Esophagus muscularis mucosa (tissue), 4 donors: ENCODE measurements around the gene LTBP2. TPM values are rescaled to one million over a fixed set of nuclear protein-coding genes. Genes with fewer than 3 reads are reported as not detected.

ENCODE experiments used
- DNase-seq: peaks from one replicate; pipeline ENCODE4 v3.0.0-alpha.2; 2017; ENCODE audit errors: extremely low spot score
- H3K27ac ChIP-seq, 4 donors: fragments of 200-600 bp; sonication (generic); replicated peaks in 1 of 4; 1 replicate in 3 of 4; 2 replicates in 1 of 4; pipeline ENCODE4 v1.5.1; 2016 to 2019; ENCODE audit warnings: mild to moderate bottlenecking in 1 of 4
- H3K27me3 ChIP-seq, 4 donors: fragments of 200-600 bp; sonication (generic); one replicate each; pipeline versions ENCODE4 v1.5.1 to v1.6.0; 2016 to 2019
- H3K36me3 ChIP-seq, 4 donors: fragments of 200-600 bp; sonication (generic); one replicate each; pipeline ENCODE4 v1.5.1; 2016 to 2019
- H3K4me1 ChIP-seq, 4 donors: fragments of 200-600 bp; sonication (generic); one replicate each; pipeline ENCODE4 v1.5.1; 2016 to 2019
- H3K4me3 ChIP-seq, 4 donors: fragments of 200-600 bp; sonication (generic); 1 replicate in 2 of 4; 2 replicates in 2 of 4; pipeline ENCODE4 v1.5.1; 2016 to 2019; ENCODE audit warnings: mild to moderate bottlenecking in 4 of 4, moderate library complexity in 1 of 4
- H3K9me3 ChIP-seq, 4 donors: fragments of 200-600 bp; sonication (generic); 1 replicate in 3 of 4; 2 replicates in 1 of 4; pipeline ENCODE4 v1.5.1; 2016 to 2019
- CTCF ChIP-seq, 3 experiments: fragments of 200-600 bp in 2 of 3; fragments of 450-650 bp in 1 of 3; sonication (generic) in 2 of 3; IDR thresholded peaks; one replicate each; pipeline ENCODE4 v1.5.1; 2017 to 2019; ENCODE audit warnings: antibody characterized with exemption in 3 of 3, mild to moderate bottlenecking in 2 of 3, moderate library complexity in 1 of 3
- EP300 ChIP-seq: sonication (generic); formaldehyde crosslinking; IDR thresholded peaks from one replicate; pipeline ENCODE4 v1.6.1; 2017; ENCODE audit warnings: antibody characterized with exemption
- POLR2A ChIP-seq: fragments of 450-650 bp; IDR thresholded peaks from one replicate; pipeline ENCODE4 v1.6.1; 2017; ENCODE audit warnings: antibody characterized with exemption, moderate library complexity, mild to moderate bottlenecking, low read depth
- POLR2AphosphoS5 ChIP-seq, 2 donors: sonication (generic); formaldehyde crosslinking; IDR thresholded peaks; one replicate each; pipeline ENCODE4 v1.6.1; 2017; ENCODE audit warnings: antibody characterized with exemption in 2 of 2
- WGBS: methylation state at CpG from one replicate; pipeline ENCODE4 v1.1.5; 2018; 5-methylcytosine and 5-hydroxymethylcytosine counted together
- intact Hi-C: fragments of 100-400 bp; cut with DNase I; formaldehyde crosslinking; loops from one replicate; pipeline ENCODE4 v1.15.1; 2023
- total RNA-seq, 4 donors: library from RNA; depleted of rRNA; stranded (reverse); fragments of >200 nt; gene quantifications; one replicate each; pipeline versions ENCODE4 v1.1.0 to v1.2.1, GENCODE V29; 2016

LTBP2 gene
- total RNA-seq, 4 donors from 2014 or later: 62.0 to 151 (median 109) TPM

GRCh38 chr14:74616507-74616906 is 4.5 kb upstream of the LTBP2 start:
- 63% methylated on average over 4 of the region's 4 CpGs for WGBS

GRCh38 chr14:74615735-74616134 is 3.7 kb upstream of the LTBP2 start:
- H3K27ac ChIP-seq: no peak overlapping the region
- intact Hi-C loops: no loop called here
- H3K27me3 ChIP-seq: peaks cover 0 to 39% (median 4%) of the 10 kb centered on the region in 4 donors
- peaks cover 45 to 63% (median 56%) of the 10 kb centered on the region in 4 donors for H3K4me1 ChIP-seq
- no peaks in the 10 kb centered on the region for H3K9me3 ChIP-seq
- no peaks in the 10 kb centered on the region for H3K36me3 ChIP-seq
- DNase-seq: no peak
- WGBS: 93% methylated on average over 14 of the region's 14 CpGs
- TF ChIP-seq POLR2AphosphoS5 (IDR thresholded peaks at IDR 0.05): no peak
- no peak for TF ChIP-seq CTCF (IDR thresholded peaks at IDR 0.05)
- no peak for TF ChIP-seq POLR2A
- TF ChIP-seq EP300: no peak
- H3K4me3 ChIP-seq: no peak overlapping the region

More at GRCh38 chr14:74616507-74616906, 4.5 kb upstream of the LTBP2 start:
- Histone ChIP-seq H3K27me3 (peaks cover 0 to 32% (median 2%) of the 10 kb centered on the region in 4 donors), H3K27ac (no peak overlapping the region), H3K4me1 (peaks cover 50 to 66% (median 54%) of the 10 kb centered on the region in 4 donors), H3K4me3 (no peak overlapping the region), H3K36me3 (no peaks in the 10 kb centered on the region), H3K9me3 (no peaks in the 10 kb centered on the region)
- DNase-seq: no peak
- intact Hi-C loops: no loop called here
- no peak for TF ChIP-seq CTCF (IDR thresholded peaks at IDR 0.05)
- no peak for TF ChIP-seq POLR2AphosphoS5 (IDR thresholded peaks at IDR 0.05)
- TF ChIP-seq POLR2A: no peak
- no peak for TF ChIP-seq EP300

GRCh38 chr14:74614508-74615495 is 2.8 kb upstream of the LTBP2 start:
- Histone ChIP-seq H3K27me3 (peaks cover 0 to 40% (median 4%) of the 10 kb centered on the region in 4 donors), H3K4me1 (peaks cover 39 to 58% (median 50%) of the 10 kb centered on the region in 4 donors), H3K9me3 (no peaks in the 10 kb centered on the region), H3K36me3 (no peaks in the 10 kb centered on the region), H3K27ac (no peak overlapping the region), H3K4me3 (no peak overlapping the region)
- TF ChIP-seq POLR2A (no peak), CTCF (IDR thresholded peaks at IDR 0.05) (no peak), POLR2AphosphoS5 (IDR thresholded peaks at IDR 0.05) (no peak), EP300 (no peak)
- intact Hi-C loops: loop anchor here (5.0 kb wide), 1 partner anchor 253 kb away; no protein-coding TSS in a partner anchor
- WGBS: 88% methylated on average over 8 of the region's 8 CpGs
- DNase-seq: no peak

GRCh38 chr14:74613211-74613914 is 1.3 kb upstream of the LTBP2 start:
- H3K27me3 ChIP-seq: peaks cover 0 to 40% (median 4%) of the 10 kb centered on the region in 4 donors
- peak overlapping the region in 1 of 4 donors; percentile 22 for H3K27ac ChIP-seq
- TF ChIP-seq EP300 (no peak), POLR2A (no peak), CTCF (IDR thresholded peaks at IDR 0.05) (no peak), POLR2AphosphoS5 (IDR thresholded peaks at IDR 0.05) (no peak)
- WGBS: 81% methylated on average over 13 of the region's 16 CpGs
- H3K9me3 ChIP-seq: no peaks in the 10 kb centered on the region
- no peak overlapping the region for H3K4me3 ChIP-seq
- no peaks in the 10 kb centered on the region for H3K36me3 ChIP-seq
- H3K4me1 ChIP-seq: peaks cover 27 to 54% (median 39%) of the 10 kb centered on the region in 4 donors
- intact Hi-C loops: loop anchor here (5.0 kb wide), 1 partner anchor 251 kb away; no protein-coding TSS in a partner anchor
- DNase-seq: no peak
